ENCODE results near the gene BLTP3B.

BLTP3B gene

DNA sequence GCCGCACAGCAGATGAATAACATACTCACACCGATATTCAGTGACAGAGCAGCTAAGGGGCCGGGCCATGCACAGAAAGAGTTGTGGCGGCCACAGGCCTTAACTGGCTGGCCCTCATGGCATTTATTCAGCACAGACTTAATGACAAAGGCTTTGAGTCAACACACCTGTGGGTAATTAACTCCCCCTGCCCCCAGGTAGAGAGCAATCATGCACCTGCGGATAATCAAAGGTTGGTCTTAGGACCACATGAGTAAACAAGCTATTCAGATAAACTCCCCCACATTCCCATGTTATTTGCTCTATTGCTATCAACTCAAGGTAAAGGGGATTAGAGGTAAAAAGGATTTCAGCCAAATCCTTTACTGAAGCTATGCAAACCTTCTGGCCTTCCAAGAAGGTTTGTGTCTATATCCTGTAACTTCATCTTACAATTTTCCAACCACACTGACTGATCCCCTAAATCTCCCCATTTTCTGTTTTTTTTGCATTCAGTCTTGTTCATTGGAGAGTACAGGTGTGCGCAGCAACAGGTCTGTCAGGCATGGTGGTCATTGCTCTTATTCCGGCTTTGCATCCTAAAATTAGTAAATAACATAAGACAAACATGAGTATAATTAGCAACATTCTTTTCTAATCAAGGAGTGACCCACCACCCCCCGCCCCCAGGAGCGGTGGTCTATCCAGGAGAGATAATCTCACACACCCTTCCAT, 16.9 kb upstream of the BLTP3B start:
- DNase-seq = no peak

GRCh38 chr12:100158535-100158934, 15.9 kb upstream of the BLTP3B start:
- DNase-seq = no peak

DNA sequence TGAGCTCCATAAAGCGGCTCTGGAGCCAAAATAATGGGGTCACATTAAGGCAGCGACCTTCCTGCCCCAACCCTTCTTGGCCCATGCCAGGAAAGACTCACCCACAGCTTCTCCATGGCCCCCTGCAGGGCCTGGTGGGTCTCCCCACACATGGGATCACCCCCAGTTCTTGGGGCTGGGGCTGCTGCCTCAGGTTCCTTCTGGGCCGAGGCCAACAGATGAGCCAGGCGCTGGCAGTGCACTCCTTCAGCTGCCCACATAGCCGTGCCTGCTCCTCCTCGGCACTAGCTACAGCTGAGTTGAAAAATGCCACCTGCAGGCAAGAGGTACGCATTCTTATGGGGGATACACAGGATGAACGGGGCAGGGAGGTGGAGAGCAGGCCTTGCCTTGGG, 14.8 kb upstream of the BLTP3B start:
- DNase-seq = no peak

DNA sequence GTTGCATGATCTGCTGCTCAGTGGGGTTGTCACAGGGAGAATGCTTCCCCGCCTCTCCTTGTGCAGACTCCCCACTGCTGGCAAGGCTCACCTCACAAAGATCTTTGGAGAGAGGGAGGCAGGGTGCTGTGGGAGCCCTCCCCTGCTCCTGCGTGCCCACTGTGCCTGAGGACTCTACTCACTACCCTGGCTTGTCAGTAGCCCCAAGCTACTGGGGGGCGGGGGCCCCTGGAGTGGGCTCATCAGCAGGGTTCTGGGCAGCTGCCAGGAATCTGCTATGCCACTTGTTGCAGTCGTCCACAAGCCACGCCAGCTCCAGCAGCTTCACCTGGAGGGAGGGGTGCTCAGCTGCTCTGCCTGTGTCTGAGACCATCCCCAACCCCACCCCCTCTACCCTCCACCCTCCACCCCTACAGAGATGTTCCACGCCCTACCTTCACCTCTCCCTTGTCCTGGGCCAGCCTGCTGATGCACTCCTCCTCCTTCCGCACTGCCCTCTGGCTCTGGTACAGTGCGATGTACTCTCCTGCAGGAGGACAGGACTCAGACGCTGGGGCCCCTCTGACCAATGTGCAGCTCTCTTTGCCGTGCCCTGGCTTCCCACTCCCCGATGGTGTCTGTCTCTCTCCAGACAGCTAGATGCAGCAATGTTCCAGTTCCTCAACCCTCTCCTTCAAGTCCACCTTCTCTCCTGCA, 14.2 kb upstream of the BLTP3B start:
- no peak for DNase-seq

DNA sequence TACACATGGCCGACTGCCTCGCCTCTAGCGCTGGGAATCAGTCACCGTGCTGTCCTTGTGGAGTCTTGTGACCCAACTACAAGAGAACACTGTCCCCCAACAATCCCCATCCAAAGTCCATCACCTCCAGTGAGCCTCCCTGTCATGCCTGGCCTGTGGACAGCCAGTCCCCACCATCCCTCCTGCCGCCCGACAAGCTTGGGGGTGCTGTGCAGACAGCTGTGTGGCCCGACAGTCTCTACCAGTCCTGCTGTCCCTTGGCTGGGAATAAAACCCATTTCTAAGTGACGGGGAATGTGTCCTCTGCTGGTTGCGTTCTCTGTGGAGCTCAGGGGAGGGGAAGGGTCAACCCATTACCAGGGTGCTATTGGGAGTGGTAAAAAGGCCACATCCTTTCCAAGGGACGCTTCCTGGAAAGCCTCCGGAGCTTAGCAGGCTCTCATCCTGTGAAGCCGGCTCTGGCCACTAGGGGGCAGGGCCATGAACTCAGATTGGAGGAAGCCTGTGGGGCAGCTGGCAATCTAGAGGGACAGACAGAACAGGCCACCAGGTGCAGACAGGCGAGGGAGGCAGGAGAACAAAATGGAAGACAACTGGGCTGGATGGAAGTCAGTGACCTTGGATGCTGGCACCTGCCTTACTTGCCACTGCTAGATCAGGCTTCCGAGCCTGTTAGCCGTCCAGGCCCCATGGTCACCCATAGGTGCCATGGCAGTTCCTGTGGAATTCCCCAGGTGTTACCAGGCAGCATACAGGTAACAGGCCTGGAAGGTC, 12.0 kb upstream of the BLTP3B start:
- DNase-seq = peak; percentile 68

DNA sequence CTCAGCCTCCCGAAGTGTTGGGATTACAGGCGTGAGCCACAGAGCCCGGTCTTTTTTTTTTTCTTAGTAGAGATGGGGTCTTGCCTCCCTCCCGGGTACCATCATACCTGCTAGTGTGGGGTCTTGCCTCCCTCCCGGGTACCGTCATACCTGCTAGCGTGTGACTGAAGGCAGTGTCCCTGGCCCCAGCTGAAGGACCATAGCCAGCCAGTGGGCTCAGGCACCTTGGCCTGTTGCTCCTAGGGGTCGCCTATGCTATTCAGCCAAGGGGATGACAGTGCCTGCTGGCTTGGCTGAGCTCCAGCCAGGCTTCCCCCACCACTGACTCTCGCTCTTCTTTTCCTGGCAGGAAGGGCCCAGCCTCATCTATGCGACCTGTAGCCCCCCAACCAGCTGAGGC, 10.5 kb upstream of the BLTP3B start:
- DNase-seq = no peak

DNA sequence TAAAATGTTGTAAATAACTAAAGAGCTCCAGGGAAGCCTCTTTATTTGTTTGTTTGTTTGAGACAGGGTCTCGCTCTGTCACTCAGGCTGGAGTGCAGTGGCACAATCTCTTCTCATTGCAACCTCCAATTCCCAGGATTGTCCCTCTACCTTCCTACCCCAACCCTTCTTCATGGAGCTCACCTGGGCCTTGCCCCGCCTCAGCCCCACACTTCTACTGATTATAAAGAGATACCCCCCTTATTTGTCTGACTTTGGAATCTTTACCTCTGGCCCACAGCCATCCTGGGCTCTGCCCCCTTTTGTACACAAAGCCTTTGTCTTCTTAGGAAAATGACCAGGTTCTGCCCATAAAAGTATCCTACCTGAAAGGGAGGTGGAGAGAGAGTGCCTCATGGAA, 9.1 kb upstream of the BLTP3B start:
- DNase-seq = no peak

DNA sequence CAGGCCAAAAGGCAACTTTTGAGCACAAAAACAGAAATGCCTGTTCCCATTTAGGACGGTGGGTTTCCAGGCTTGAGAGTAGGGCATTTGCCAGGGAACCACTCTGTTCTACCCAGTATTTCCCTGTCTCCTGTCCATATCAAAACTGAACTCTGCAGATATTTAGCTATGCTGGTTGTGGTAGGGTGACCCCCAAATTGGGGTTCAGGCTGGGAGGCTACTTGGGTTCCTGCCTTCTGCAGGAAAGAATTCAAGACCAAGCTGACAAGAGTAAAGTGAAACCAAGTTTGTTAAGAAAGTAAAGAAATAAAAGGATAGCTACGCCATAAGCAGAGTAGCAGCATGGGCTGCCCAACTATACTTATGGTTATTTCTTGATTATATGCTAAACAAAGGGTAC, 3.6 kb upstream of the BLTP3B start:
- DNase-seq = no peak

DNA sequence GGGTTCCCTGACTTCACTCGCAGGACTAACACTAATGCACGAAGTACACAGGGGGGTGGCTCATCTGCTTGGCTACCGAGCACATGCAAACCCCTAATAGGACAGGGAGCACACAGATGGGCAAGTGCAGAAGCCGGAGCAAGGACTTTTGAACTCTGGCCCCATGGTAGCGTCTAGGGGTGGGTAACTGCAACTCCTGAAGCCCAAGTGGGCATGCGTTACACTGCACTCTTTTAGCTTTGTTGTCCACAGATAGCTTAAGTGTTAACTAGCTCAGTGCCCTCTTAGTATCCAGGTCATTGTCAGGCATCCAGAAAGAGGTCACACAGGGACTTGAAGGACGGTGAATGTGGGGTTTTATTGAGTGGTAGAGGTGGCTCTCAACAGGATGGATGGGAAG, 3.0 kb upstream of the BLTP3B start:
- DNase-seq = no peak

DNA sequence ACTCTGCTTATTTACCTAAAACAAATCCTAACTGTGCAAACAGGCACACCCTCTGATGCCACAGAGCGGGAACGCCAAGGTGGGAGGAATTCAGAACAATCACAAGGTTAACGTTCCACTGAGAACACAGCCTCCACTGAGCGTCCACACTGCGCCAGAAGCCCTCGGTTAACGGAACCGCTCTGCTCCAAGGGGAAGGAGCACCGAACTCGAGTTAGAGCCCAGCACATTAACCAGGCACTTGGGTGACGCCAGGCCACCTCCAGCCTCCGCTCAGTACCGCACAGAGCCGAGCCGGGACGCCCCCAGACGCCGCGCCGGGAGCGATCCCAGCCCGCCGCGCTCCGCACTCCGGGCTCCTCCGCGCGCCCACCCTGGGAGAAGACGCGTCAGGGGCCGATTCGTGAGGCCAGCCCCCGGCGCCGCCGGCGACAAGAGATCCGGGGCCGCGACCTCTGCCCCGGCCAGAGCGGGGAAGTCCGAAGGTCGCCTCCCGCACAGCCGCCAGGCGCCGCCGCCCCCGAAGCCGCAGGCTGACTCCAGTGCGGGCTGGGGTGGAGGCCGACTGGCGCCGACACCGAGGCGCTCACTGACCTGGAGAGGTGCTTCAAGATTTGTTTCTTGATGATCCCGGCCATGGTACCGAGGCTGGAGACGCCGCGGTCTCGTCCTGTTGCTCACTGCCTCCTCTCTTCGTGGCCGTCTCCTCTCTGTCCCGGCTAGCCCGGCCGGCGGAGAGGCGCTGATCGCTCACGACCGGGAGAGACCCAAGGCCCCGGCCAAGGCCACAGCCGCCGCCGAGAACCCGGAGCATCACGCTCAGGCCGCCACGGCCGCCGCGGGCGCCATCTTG, 450 bp downstream of the BLTP3B start:
- no peak for DNase-seq

- DNase-seq = no peak
Observed at GRCh38 chr12:100141666-100141997, 1.0 kb downstream of the BLTP3B start.

GRCh38 chr12:100138803-100139098, 3.9 kb downstream of the BLTP3B start:
- no peak for DNase-seq

- no peak for DNase-seq
Observed at GRCh38 chr12:100138048-100138802, 4.4 kb downstream of the BLTP3B start.

- no peak for DNase-seq
Observed at GRCh38 chr12:100133200-100133599, 9.5 kb downstream of the BLTP3B start.

DNA sequence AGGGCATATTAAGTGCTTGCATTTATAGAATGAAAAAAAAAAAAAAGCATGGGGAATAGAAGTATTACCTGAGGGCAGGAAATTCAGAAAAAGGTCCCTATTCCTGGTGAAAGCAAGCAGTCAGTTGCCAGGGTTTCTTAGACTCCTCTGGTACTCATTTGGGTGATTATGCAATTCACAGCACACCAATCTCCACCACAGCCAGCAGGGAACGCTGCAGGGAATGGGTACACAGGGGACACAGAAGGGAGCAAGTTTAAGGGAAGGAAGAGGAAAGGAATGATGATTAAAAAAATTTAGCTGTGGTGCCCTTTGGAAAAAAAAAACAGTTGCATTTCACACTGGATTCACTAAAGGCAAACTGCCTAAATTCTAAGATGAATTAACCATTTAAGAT, 14.2 kb downstream of the BLTP3B start:
- DNase-seq = no peak

GRCh38 chr12:100127766-100128511, 14.7 kb downstream of the BLTP3B start:
- no peak for DNase-seq

DNA sequence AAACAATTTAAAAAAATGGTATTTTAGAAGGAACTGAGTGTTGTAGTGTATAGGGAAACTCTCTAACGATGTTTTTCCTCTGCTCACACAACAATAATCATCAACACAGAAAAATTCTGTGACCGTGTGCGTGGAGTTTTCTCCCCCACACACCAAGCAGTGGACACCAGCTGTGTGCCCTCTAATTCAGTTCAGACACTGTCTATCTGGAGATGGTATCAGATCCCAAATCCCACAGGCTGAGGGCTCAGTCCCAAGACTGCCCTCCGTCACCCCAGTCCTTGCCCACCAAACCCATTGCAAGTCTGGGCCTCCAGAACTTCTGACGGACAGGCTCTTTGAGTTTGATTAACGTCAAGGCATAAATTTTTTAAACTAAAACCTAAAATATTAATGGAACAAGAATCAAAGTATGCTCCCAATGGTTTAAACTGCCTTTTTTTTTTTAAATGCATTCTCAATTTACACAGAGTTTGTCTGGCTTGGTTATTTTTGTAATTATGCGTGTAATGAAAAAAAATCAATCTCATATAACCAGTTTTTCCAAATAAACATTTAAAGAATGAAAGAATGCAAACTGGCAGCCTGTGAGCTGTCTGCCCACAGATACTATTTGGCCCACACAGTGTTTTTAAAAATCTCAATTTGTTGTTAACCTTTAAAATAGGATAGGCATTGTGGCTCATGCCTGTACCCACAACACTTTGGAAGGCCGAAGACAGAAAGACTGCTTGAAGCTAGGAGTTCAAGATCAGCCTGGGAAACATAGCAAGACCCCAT, 19.2 kb downstream of the BLTP3B start:
- DNase-seq = no peak

DNA sequence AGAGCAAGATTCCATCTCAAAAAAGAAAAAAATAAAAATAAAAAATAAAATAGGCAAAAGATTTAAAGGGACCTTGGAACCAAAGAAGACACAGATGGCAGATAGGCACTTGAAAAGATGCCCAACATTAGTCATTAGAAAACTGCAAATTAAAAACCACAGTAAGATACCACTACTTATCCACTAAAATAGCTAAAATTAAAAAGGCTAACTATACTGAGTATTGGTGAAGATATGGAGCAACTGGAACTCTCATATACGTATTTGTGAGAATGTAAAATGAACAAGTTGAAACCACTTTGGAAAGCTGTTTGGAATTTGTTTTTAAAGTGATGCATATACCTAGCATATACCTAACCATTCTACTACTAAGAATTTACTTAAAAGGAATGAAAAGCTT, 22.3 kb downstream of the BLTP3B start:
- no peak for DNase-seq

DNA sequence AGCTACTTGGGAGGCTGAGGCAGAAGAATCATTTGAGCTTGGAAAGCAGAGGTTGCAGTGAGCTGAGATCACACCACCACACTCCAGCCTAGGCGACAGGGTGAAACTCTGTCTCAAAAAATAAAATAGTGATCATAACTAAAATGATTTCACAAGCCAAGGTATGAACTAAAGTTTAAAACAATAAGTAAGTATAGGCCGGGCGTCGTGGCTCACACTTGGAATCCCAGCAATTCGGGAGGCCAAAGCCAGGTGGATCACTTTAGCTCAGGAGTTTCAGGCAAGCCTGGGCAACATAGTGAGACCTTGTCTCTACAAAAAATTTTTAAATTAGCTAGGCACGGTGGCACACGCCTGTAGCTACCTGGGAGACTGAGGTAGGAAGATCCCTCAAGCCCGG, 27.4 kb downstream of the BLTP3B start:
- DNase-seq = no peak

DNA sequence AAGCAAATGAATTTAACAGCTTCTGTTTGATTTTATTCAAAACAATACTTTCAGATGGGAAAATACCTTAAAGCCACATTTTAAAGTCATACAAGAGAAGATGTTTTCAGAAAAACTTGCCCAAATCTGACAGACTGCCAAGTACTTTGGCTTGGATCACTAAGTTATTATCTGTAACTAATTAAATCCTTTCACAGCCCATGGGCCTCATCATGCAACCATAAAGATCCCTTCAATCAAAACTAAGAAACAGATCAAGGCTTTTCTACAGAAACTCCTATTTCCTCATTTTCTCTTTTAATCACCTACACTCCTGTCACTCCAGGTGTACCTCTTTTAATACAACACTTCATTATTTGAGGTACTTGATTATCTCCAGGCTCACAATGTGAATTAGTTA, 28.1 kb downstream of the BLTP3B start:
- no peak for DNase-seq

DNA sequence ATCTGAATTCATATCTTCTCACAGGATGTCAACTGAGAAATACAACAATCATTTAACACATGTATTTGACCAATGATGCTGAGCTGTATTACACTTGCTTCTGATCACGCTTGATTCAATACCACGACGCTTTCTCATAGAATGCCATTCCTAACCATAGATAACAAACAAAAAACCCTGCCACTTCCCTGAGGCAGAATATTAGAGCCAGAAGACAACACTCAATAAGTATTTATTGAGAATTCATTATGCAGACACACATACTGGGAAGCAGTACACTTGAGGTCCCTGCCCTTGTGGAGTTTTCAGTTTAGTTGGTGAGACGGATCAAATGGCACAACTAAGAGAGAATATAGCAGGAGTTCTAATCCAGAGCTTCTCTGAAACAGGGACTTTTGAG, 32.4 kb downstream of the BLTP3B start:
- no peak for DNase-seq

Measured in 8988T (cell line).